Measurements from ENCODE around the gene KCNF1. TPM values are rescaled to one million over a fixed set of nuclear protein-coding genes. Genes with fewer than 3 reads are reported as not detected.

The KCNF1 gene
- total RNA-seq, 4 donors from 2014 or later, result 0.22 to 0.42 TPM; not detected in 2

DNA sequence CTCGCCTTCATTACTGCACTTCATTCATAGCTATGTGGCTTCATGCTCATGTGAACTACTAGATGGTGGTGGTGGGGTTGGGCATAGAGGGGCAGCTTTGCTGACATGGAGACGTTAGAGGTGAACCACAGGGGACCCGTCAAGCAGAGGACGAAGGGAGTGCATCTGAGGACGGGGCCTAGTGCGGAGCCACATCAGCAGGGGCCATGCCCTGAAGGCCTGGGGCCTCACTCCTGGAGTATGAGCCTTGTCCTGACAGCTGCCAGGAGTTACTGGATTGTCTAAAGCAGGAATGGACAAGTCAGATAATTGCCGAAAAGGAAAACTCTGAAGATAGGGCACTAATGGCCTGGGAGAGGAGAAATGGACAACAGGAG is 36.4 kb downstream of the KCNF1 start:
- DNase-seq (ENCODE audit: low spot score in 2 of 2), result no peak
- no peak for TF ChIP-seq POLR2A (IDR thresholded peaks at IDR 0.05)
- TF ChIP-seq, protein P1, sequence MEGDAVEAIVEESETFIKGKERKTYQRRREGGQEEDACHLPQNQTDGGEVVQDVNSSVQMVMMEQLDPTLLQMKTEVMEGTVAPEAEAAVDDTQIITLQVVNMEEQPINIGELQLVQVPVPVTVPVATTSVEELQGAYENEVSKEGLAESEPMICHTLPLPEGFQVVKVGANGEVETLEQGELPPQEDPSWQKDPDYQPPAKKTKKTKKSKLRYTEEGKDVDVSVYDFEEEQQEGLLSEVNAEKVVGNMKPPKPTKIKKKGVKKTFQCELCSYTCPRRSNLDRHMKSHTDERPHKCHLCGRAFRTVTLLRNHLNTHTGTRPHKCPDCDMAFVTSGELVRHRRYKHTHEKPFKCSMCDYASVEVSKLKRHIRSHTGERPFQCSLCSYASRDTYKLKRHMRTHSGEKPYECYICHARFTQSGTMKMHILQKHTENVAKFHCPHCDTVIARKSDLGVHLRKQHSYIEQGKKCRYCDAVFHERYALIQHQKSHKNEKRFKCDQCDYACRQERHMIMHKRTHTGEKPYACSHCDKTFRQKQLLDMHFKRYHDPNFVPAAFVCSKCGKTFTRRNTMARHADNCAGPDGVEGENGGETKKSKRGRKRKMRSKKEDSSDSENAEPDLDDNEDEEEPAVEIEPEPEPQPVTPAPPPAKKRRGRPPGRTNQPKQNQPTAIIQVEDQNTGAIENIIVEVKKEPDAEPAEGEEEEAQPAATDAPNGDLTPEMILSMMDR (IDR thresholded peaks at IDR 0.05), result no peak
- TF ChIP-seq EP300 (IDR thresholded peaks at IDR 0.05), result no peak
- H3K27me3 ChIP-seq, result no peaks in the 10 kb centered on the region
- H3K4me1 ChIP-seq, result no peaks in the 10 kb centered on the region
- H3K4me3 ChIP-seq, result no peak overlapping the region
- no peak overlapping the region for H3K27ac ChIP-seq
- no peaks in the 10 kb centered on the region for H3K9me3 ChIP-seq
- no peaks in the 10 kb centered on the region for H3K36me3 ChIP-seq
- WGBS, 2 donors, result 74 to 84% methylated on average over 7 of the region's 7 CpGs

DNA sequence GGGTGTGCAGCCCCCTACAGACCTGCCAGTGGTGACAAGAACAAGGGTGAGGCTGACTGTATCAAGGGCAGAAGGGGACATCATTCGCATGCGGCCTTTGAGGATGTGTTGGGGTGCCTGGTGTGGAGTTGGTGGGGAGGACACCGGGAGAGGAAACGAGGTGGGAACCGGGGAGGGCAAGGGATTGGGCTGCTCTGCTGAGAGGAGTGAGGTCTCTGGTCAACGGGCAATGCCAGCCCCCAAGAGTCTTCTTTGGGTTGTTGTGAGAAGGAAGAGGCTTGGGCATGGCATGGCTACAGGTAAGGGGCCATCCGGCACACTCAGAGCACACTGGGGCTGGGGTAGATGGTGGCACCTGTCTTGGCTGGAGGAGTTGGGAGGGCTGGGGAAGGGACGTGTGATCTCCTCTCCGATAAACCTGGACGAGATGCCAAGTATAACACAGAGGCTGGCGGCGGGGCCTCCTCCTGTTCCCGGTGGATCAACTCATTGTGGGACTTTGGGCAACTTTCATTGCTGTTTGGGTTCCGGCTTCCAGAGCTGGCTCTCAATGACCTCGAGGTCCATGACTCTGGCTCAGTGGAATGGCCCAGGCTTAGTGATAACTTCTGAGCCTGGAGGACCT is 37.0 kb downstream of the KCNF1 start:
- H3K27me3 ChIP-seq, result no peaks in the 10 kb centered on the region
- DNase-seq (ENCODE audit: low spot score in 2 of 2), result no peak
- H3K4me1 ChIP-seq, result no peaks in the 10 kb centered on the region
- no peaks in the 10 kb centered on the region for H3K9me3 ChIP-seq
- 93 to 94% methylated on average over 13 to 15 of the region's 15 CpGs for WGBS, 2 donors
- TF ChIP-seq EP300 (IDR thresholded peaks at IDR 0.05) (no peak), POLR2A (IDR thresholded peaks at IDR 0.05) (no peak)
- TF ChIP-seq, protein P1 (IDR thresholded peaks at IDR 0.05), result no peak
- H3K27ac ChIP-seq, result no peak overlapping the region
- no peaks in the 10 kb centered on the region for H3K36me3 ChIP-seq
- no peak overlapping the region for H3K4me3 ChIP-seq

DNA sequence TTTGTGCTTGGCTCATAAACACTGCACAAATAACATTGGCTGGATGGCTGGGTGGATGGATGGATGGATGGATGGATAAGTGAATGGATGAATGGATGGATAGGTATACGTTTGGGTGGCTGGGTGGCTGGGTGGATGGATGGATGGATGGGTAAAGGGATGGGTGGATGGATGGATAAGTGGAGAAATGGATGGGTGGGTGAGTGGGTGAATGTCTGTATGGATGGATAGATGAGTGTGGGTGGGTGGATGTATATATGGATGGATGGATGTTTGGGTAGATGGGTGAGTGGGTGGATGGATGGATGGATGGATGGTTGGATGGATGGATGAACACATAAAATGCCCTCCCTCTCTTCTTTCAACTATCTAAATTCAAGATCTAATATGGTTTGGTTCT is 38.1 kb downstream of the KCNF1 start:
- Histone ChIP-seq H3K27me3 (no peaks in the 10 kb centered on the region), H3K4me3 (no peak overlapping the region), H3K36me3 (no peaks in the 10 kb centered on the region), H3K9me3 (no peaks in the 10 kb centered on the region), H3K27ac (no peak overlapping the region), H3K4me1 (no peaks in the 10 kb centered on the region)
- WGBS, 2 donors, result 86 to 91% methylated on average over 1 of the region's 1 CpG
- TF ChIP-seq POLR2A (IDR thresholded peaks at IDR 0.05) (no peak), EP300 (IDR thresholded peaks at IDR 0.05) (no peak)
- TF ChIP-seq, protein P1 (IDR thresholded peaks at IDR 0.05), result no peak
- no peak for DNase-seq (ENCODE audit: low spot score in 2 of 2)

DNA sequence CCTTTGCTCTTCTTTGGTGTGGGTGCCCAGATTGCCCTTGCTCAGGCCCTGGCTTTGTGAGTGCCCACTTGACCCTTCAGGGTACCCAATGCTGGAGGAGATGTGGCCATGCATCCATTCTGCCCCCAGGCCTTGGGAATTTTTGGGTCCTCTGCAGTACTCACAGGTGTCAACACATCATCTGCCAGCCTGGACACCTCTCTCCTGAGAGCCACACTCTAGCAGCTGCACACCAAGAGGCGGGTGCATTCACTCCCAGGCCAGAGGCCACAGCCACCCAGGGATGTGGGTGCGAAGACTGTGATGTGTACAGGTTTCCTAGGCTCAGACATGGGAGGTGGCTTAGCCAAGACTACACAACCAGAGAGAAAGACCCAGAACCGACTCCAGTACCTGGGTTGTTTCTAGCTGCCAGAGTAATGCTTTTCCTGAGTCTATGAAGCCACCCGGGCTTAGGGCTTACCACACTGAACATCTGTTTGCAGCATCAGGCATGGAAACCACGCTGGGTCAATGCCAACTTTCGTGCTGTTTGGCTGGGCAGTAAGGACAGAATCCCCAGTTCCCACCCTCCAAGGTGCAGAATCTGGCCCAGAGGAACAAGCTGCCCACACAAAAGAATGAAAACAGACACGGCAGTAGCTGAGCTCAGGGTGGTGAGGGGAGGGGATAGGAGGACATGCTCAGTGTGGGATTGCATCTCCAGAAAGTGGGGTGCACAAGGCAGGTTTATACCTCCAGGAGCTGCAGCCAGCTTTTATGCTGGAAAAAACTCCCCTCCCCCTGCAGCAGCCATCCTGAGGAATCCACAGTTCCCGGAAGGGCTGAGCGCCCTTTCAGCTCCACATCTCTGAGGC is 40.1 kb downstream of the KCNF1 start:
- 54 to 63% methylated on average over 8 to 9 of the region's 9 CpGs for WGBS, 2 donors
- DNase-seq (ENCODE audit: low spot score in 2 of 2), result no peak
- H3K36me3 ChIP-seq, result no peaks in the 10 kb centered on the region
- no peak overlapping the region for H3K27ac ChIP-seq
- no peak for TF ChIP-seq POLR2A (IDR thresholded peaks at IDR 0.05)
- no peak for TF ChIP-seq EP300 (IDR thresholded peaks at IDR 0.05)
- TF ChIP-seq, protein P1 (IDR thresholded peaks at IDR 0.05), result no peak
- H3K27me3 ChIP-seq, result no peaks in the 10 kb centered on the region
- no peak overlapping the region for H3K4me3 ChIP-seq
- H3K4me1 ChIP-seq, result no peaks in the 10 kb centered on the region
- H3K9me3 ChIP-seq, result no peaks in the 10 kb centered on the region

DNA sequence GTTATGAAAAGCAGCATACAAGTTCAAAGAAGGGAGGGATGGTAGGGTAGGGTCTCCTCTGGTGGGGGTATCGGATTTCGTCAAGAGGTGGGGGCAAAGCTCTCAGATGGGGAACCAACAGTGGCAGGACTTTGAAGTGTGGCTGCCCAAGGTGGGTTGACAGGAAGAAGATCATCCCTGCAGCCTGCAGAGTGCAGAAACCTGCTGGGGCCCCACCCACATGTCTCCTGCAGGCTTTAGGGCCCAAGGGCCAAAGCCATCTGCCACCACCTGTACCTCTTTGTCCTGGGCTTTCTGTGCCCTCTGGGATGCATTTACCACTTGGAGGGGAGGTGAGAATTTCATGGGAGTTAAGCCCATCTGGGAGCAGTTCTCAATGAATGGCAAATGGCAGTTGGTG is 42.7 kb downstream of the KCNF1 start:
- no peak for DNase-seq (ENCODE audit: low spot score in 2 of 2)

More for the DNA sequence above, 42.7 kb downstream of the KCNF1 start:
- H3K27me3 ChIP-seq, result no peaks in the 10 kb centered on the region
- H3K4me1 ChIP-seq, result no peaks in the 10 kb centered on the region
- H3K36me3 ChIP-seq, result no peaks in the 10 kb centered on the region
- no peaks in the 10 kb centered on the region for H3K9me3 ChIP-seq
- 84 to 93% methylated on average over 2 of the region's 2 CpGs for WGBS, 2 donors
- H3K4me3 ChIP-seq, result no peak overlapping the region
- H3K27ac ChIP-seq, result no peak overlapping the region
- TF ChIP-seq, protein P1 (IDR thresholded peaks at IDR 0.05), result no peak
- TF ChIP-seq POLR2A (IDR thresholded peaks at IDR 0.05), result no peak
- no peak for TF ChIP-seq EP300 (IDR thresholded peaks at IDR 0.05)

Data from tibial nerve (tissue), 4 donors.